ENCODE data around the gene FAM81A.
"Not testable (repeated sequence)": the region's sequence is repeated elsewhere in the genome, so short reads cannot be mapped to it uniquely, and the experiment has no call there.

GRCh38 chr15:59526466-59526865 lies 88.5 kb downstream of the FAM81A start:
- TF ChIP-seq CTCF, POLR2A (IDR thresholded peaks at IDR 0.05): not testable (repeated sequence)
